SJCRH30 (cell line): ENCODE measurements around the gene DENND1A. TPM values are rescaled to one million over a fixed set of nuclear protein-coding genes. Genes with fewer than 3 reads are reported as not detected.

Experiments
- DNase-seq, 2 experiments: peaks; one replicate each; pipeline ENCODE4 v3.0.0-alpha.2; 2015 to 2020
- H3K27ac ChIP-seq: fragments of 250-450 bp; sonication (Bioruptor Pico); 2 replicates; pipeline ENCODE4 v1.5.1; 2020; ENCODE audit warnings: mild to moderate bottlenecking, moderate library complexity
- H3K27me3 ChIP-seq: fragments of 250-450 bp; sonication (Bioruptor Pico); 2 replicates; pipeline ENCODE4 v1.5.1; 2020; ENCODE audit warnings: mild to moderate bottlenecking, moderate library complexity
- H3K36me3 ChIP-seq: fragments of 250-450 bp; sonication (Bioruptor Pico); 2 replicates; pipeline ENCODE4 v1.5.1; 2020; ENCODE audit warnings: mild to moderate bottlenecking, moderate library complexity
- H3K4me1 ChIP-seq: fragments of 250-450 bp; sonication (Bioruptor Pico); 2 replicates; pipeline ENCODE4 v1.5.1; 2020; ENCODE audit warnings: mild to moderate bottlenecking, moderate library complexity
- H3K4me3 ChIP-seq: fragments of 250-450 bp; sonication (Bioruptor Pico); 2 replicates; pipeline ENCODE4 v1.5.1; 2020; ENCODE audit warnings: mild to moderate bottlenecking, moderate library complexity
- H3K9me3 ChIP-seq: fragments of 250-450 bp; sonication (Bioruptor Pico); replicated peaks from 2 replicates; pipeline ENCODE4 v1.5.1; 2020; ENCODE audit warnings: mild to moderate bottlenecking, moderate library complexity
- total RNA-seq: library from RNA; depleted of rRNA; stranded (reverse); fragments of >200 nt; shearing (Covaris generic); gene quantifications from 2 replicates; pipeline ENCODE4 v1.2.3, GENCODE V29; 2014

The DENND1A gene
- total RNA-seq, 1 experiment from 2014 or later = 41.3 TPM

DNA sequence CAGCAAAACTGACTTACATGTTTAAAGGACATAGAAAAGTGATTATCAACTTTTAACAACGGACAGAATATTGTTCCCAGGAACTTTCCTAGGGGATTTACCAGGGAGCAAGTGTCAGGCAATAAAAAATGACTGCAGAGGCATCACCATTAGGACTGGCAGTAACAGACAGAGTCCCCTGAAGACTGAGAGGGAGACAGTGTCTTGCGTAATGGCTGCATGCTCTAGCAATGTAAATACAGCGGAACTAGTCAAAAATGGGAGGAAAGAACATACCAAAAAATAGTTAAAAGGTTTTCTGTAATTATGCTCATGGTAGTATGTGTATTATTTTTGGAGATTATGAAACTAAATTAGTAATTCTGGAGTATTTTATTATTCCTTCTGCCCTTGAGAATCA lies 392.1 kb downstream of the DENND1A start:
- no peaks in the 10 kb centered on the region for H3K36me3 ChIP-seq
- DNase-seq = no peak

DNA sequence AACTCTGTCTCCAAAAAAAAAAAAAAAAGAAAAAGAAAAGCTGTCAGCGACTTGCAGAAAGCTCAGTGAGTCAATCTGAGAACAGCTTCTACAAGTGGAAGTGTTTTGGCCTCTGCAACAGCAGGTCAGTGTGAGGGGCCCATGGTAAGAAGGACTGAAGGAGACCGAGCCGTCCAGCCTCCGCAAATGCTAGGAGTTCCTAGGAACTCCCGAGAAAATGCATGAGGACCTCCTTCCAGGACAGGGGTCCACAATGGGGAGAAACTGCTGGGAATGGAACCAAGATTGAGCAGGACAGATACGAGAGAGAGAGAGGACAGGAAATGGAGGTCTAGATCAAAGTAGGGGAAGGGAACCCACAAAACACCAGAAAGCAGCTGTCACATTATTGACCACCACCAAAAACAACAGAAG lies 393.5 kb downstream of the DENND1A start:
- Histone ChIP-seq H3K9me3 (no peaks in the 10 kb centered on the region), H3K27me3 (no peaks in the 10 kb centered on the region), H3K36me3 (no peaks in the 10 kb centered on the region), H3K4me1 (peaks cover 13% of the 10 kb centered on the region), H3K27ac (no peak overlapping the region), H3K4me3 (no peak overlapping the region)
- DNase-seq = peak in 1 of 2 experiments; percentile 56

More for the DNA sequence above, 392.1 kb downstream of the DENND1A start:
- no peak overlapping the region for H3K4me3 ChIP-seq
- H3K27me3 ChIP-seq = no peaks in the 10 kb centered on the region
- H3K27ac ChIP-seq = no peak overlapping the region
- no peaks in the 10 kb centered on the region for H3K9me3 ChIP-seq
- peaks cover 26% of the 10 kb centered on the region for H3K4me1 ChIP-seq

DNA sequence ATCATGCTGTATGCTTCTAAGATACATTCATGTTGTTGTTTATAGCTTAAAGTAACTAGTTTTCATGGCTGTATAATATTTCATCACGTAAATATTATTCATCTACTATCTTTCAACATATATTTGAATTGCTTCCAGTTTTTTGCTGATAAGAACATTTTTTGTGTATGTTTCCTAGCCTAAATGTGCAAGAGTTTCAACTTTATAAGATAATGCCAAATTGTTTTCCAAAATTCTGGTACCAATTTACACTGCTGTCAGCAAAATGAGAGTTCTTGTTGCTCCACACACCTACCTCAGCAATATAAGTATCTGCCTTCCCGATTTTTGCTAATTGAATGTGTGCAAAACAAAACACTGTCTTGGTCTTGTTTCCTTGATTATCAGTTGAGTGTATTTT lies 395.6 kb downstream of the DENND1A start:
- no peak overlapping the region for H3K27ac ChIP-seq
- no peaks in the 10 kb centered on the region for H3K27me3 ChIP-seq
- peaks cover 7% of the 10 kb centered on the region for H3K4me1 ChIP-seq
- no peak for DNase-seq
- no peaks in the 10 kb centered on the region for H3K9me3 ChIP-seq
- H3K4me3 ChIP-seq = no peak overlapping the region
- no peaks in the 10 kb centered on the region for H3K36me3 ChIP-seq

DNA sequence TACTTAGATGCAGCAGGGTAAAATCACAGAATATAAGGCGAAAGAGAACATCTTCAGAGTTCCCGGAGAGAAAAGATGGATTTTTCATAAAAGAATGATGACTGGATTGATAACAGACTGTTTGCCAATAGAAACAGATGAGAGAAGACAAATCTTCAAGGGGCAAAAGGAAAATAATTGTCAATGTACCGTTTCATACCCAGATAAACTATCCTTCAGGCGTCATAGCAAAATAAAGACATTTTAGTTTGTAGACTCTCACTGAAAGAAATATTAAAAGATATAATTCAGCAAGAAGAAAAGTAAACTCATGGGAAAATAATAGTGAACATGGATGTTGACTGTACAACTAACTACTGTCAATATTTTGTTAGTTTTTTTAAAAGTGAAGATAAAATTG lies 399.7 kb downstream of the DENND1A start:
- Histone ChIP-seq H3K4me1 (peaks cover 13% of the 10 kb centered on the region), H3K27me3 (no peaks in the 10 kb centered on the region), H3K9me3 (no peaks in the 10 kb centered on the region), H3K4me3 (no peak overlapping the region), H3K36me3 (no peaks in the 10 kb centered on the region), H3K27ac (no peak overlapping the region)
- DNase-seq = no peak

DNA sequence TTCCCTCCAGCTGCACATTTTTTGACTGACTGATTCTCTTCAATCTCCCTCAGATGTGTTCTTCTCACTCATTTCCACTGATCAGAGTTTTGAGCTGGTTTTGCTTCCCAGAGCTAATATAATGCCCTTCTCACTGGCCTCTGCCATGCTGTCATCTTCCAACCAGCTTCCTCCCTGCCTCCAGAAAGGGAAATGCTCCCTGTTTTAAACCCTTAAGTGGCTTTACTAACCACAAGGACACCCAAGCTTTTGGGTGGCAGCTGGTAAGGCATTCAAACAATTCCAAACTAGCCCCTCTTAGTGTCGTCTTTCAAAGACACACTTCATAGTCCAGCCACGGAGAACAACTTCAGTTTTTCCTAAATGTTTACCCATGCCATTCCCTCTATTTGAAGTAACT lies 401.4 kb downstream of the DENND1A start:
- H3K4me3 ChIP-seq = no peak overlapping the region
- H3K9me3 ChIP-seq = no peaks in the 10 kb centered on the region
- no peak overlapping the region; the same call in 1 of the 2 replicates for H3K27ac ChIP-seq
- no peaks in the 10 kb centered on the region for H3K27me3 ChIP-seq
- no peaks in the 10 kb centered on the region for H3K36me3 ChIP-seq
- DNase-seq = peak; percentile 59 to 81
- H3K4me1 ChIP-seq = peaks cover 13% of the 10 kb centered on the region

DNA sequence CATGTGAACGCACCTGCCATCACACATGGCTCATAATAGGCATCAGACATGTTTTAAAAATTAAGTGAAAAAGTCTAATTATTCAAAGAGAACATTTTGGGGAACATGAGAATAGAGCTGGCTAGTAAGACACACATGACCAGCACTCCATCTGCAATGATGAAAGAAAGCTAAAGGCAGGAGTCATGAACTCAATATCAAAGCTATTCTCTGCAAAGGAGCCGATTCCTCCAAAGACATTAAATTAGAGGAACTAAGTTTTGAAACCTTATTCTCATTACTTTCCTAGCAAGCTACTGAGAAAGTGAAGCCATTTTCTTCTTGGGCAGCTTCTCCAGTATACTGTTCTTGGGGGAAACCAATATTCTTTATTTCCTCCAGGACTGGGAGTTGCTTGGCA lies 401.9 kb downstream of the DENND1A start:
- DNase-seq = no peak
- H3K36me3 ChIP-seq = no peaks in the 10 kb centered on the region

DNA sequence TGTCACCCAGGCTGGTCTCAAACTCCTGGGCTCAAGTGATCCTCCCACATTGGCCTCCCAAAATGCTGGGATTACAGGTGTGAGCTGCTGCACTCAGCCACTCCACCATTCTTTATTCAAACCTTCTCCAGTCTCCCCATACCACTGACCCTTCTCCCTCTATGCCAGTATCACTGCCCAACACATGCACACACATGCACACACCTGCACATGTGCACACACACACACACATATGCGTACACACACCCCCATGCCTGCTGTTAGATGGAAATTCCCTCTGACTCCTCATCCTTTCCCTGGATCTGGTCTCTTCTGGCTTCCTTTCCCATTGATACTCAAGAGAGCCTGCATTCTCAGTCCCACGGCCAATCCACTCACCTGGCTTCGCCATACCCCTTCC lies 404.0 kb downstream of the DENND1A start:
- Histone ChIP-seq H3K36me3 (no peaks in the 10 kb centered on the region), H3K27me3 (no peaks in the 10 kb centered on the region), H3K4me1 (peaks cover 13% of the 10 kb centered on the region), H3K27ac (no peak overlapping the region), H3K9me3 (no peaks in the 10 kb centered on the region), H3K4me3 (no peak overlapping the region)
- no peak for DNase-seq

More for the DNA sequence above, 401.9 kb downstream of the DENND1A start:
- no peaks in the 10 kb centered on the region for H3K9me3 ChIP-seq
- H3K4me3 ChIP-seq = no peak overlapping the region
- H3K4me1 ChIP-seq = peaks cover 13% of the 10 kb centered on the region
- H3K27ac ChIP-seq = no peak overlapping the region
- no peaks in the 10 kb centered on the region for H3K27me3 ChIP-seq

DNA sequence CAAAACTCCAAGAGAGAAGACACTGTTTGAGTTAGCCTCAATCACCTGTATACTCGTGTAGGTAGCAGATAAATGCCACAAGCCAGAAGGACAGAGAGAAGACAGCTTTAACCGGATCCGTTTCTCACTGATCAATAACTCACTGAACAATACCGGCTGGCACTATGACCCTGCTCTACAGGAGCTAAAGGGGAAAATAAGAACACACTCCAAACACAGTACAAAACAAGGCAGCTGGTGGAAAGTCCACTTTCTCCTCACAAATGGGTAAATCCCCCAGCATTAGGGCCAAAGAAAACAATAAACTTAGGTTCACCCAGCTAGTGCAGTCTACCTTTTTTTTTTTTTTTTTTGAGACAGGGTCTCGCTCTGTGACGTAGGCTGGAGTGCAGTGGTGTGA lies 404.5 kb downstream of the DENND1A start:
- H3K9me3 ChIP-seq = no peaks in the 10 kb centered on the region
- H3K27me3 ChIP-seq = no peaks in the 10 kb centered on the region
- H3K36me3 ChIP-seq = no peaks in the 10 kb centered on the region
- no peak overlapping the region for H3K4me3 ChIP-seq
- peaks cover 13% of the 10 kb centered on the region for H3K4me1 ChIP-seq
- no peak for DNase-seq
- H3K27ac ChIP-seq = no peak overlapping the region

DNA sequence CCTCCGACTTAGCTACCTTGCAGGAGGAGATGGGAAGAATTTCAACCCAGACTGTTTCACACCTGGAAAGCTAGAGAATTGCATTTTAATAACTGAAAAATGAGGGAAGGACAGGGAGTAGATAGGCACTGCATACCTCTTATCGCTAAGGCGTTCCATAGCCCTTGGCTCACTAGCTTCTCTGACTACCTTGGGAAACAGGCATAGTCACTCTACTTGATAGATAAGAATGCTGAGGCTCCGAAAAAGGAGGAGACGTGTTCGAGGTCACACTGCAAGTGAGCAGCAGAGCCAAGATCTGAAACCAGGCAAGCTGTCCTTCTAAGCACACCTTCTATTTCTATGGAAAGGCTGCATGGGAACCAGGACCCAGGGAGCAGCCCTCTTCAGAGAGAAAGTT lies 405.1 kb downstream of the DENND1A start:
- H3K27me3 ChIP-seq = no peaks in the 10 kb centered on the region
- H3K4me3 ChIP-seq = no peak overlapping the region
- H3K9me3 ChIP-seq = no peaks in the 10 kb centered on the region
- no peak overlapping the region for H3K27ac ChIP-seq
- DNase-seq = no peak
- H3K36me3 ChIP-seq = no peaks in the 10 kb centered on the region
- H3K4me1 ChIP-seq = peaks cover 13% of the 10 kb centered on the region

DNA sequence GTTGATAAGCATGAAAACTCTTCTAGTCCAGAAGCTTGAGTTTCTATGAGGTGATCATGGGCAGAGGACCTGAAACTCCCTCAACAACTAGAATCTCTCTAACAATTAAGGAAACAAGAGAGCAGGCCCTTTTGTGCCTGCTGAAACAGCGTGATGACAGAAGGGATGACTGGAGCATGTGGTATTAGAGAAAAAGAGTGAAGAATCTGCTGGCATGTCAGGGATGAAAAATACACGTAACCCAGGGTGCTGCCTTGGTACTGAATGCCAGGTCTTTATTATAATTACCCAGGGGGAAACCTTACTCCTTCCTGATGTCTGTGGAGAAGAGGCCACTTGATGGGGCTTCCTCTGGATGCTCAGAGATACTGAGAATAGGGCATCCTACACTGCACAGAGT lies 406.1 kb downstream of the DENND1A start:
- no peak for DNase-seq
- Histone ChIP-seq H3K27me3 (no peaks in the 10 kb centered on the region), H3K4me3 (no peak overlapping the region), H3K4me1 (peaks cover 10% of the 10 kb centered on the region), H3K27ac (no peak overlapping the region), H3K36me3 (no peaks in the 10 kb centered on the region), H3K9me3 (no peaks in the 10 kb centered on the region)

DNA sequence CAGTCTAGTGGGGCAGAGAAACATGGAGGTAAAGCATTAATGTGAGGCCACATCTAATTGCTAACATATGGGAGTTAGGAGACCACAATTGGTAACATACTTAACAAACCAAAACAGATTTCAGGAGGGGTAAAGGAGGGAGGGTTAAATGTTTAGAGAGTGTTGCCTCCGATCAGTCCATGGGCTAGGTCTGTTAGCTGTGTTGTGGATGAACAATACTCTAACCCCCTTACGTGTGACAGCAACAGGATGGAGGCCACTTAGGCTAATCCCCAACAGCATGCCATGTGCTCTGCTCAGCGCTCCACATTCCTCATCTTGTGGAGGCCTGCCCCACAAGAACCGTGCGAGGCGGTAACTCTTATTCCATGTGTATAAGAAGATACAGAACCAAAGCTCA lies 406.9 kb downstream of the DENND1A start:
- Histone ChIP-seq H3K36me3 (no peaks in the 10 kb centered on the region), H3K4me1 (peaks cover 2% of the 10 kb centered on the region), H3K27me3 (no peaks in the 10 kb centered on the region), H3K9me3 (no peaks in the 10 kb centered on the region), H3K27ac (no peak overlapping the region), H3K4me3 (no peak overlapping the region)
- no peak for DNase-seq

DNA sequence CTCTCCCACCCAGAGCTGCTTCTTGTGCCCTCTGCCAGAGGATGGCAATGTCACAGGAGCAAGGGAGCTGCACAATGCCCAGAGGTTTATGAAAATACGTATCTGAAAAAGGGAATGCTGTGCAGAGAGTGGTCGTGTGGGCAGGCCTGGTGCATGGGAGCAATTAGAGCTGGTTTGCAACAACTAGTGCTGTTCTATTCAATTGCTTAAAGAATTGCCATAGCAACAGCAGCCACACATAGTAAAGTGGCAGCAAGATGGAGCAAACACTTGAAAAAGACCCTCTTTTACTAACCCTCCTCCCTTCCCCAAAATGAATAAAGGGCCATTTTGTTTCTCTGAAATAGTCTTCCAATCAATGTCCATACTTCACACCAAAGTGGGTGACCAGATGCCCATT lies 407.7 kb downstream of the DENND1A start:
- H3K27ac ChIP-seq = no peak overlapping the region
- no peak overlapping the region for H3K4me3 ChIP-seq
- H3K9me3 ChIP-seq = no peaks in the 10 kb centered on the region
- DNase-seq = no peak
- H3K36me3 ChIP-seq = no peaks in the 10 kb centered on the region
- no peaks in the 10 kb centered on the region for H3K4me1 ChIP-seq
- no peaks in the 10 kb centered on the region for H3K27me3 ChIP-seq

DNA sequence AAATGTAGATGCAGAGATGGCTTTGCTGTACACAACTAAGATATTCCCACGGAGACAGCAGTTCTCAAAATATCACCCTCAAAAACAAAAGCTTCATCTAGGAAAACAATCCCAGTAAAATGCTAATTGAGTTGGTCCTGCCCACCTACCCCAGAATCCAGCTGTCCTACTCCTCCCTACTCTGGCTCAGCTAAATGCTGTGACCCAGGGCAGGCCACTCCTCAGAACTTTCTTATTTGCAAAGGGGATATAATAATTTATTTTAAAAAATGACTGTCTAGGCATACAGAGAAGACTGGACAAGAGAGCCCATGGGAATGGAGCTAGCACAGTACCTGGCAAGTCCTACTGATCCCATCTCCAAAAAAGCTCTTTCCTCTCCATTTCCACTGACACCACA lies 411.6 kb downstream of the DENND1A start:
- DNase-seq = no peak
- no peaks in the 10 kb centered on the region for H3K36me3 ChIP-seq
- no peaks in the 10 kb centered on the region for H3K4me1 ChIP-seq
- H3K27ac ChIP-seq = no peak overlapping the region
- H3K27me3 ChIP-seq = no peaks in the 10 kb centered on the region
- H3K4me3 ChIP-seq = no peak overlapping the region
- no peaks in the 10 kb centered on the region for H3K9me3 ChIP-seq

DNA sequence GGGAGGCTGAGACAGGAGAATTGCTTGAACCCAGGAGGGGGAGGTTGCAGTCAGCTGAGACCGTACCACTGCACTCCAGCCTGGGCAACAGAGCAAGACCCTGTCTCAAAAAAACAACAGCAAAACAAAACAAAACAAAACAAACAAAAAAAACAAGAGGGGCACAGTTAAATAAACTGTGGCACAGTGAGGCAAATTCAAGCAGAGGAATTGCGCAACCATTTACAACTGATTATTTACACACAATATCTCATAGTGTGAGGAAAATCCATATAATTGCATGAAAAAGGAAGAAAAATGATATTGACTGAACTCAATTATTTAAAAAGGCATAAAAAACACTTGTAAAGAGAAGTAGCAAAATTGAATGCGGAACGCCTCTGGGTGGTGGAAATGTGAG lies 412.4 kb downstream of the DENND1A start:
- no peaks in the 10 kb centered on the region for H3K27me3 ChIP-seq
- no peaks in the 10 kb centered on the region for H3K36me3 ChIP-seq
- H3K4me1 ChIP-seq = no peaks in the 10 kb centered on the region
- H3K27ac ChIP-seq = no peak overlapping the region
- H3K4me3 ChIP-seq = no peak overlapping the region
- DNase-seq = no peak
- no peaks in the 10 kb centered on the region for H3K9me3 ChIP-seq

DNA sequence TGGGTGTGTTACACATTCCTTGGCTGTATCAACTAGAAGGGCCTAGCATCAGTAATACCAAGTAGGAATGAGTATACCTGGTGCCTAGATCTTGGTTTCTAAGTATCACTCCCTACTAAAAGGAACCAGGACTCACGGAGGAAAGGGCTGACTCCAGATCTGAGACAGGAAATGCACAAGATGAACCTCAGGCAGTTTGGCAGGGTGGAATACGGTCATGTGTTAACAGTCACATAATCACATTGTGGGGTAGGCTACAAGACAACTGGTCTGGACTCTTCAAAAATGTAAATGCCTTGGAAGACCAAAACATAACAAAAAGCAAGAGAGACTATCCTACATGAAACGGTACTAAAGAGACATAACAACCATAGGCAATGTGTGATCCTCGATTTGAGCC lies 415.2 kb downstream of the DENND1A start:
- H3K36me3 ChIP-seq = no peaks in the 10 kb centered on the region
- no peaks in the 10 kb centered on the region for H3K4me1 ChIP-seq
- H3K27ac ChIP-seq = no peak overlapping the region
- H3K27me3 ChIP-seq = no peaks in the 10 kb centered on the region
- H3K9me3 ChIP-seq = no peaks in the 10 kb centered on the region
- H3K4me3 ChIP-seq = no peak overlapping the region
- DNase-seq = no peak

DNA sequence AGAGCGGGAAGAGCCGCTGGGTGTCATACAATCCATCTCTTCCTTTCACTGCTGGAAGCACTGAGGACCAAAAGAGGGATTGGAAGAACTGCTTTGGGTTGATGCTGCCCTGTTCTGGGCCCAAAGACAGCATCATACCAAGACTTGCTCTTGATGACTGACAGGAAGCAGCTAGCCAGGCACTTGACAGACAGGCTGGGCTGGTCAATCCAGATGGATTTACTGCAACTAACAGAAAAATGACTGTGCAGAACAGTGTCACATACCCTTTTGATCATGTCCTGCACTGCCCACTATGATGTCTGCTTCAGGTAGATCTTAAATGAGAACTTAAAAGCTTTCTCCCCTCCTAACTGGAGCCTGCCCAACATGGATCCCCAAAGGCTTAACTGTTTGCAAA lies 416.4 kb downstream of the DENND1A start:
- Histone ChIP-seq H3K9me3 (no peaks in the 10 kb centered on the region), H3K4me3 (no peak overlapping the region), H3K27me3 (no peaks in the 10 kb centered on the region), H3K36me3 (no peaks in the 10 kb centered on the region), H3K27ac (no peak overlapping the region), H3K4me1 (no peaks in the 10 kb centered on the region)
- no peak for DNase-seq
